Measurements from ENCODE around the gene ZKSCAN5. TPM values are rescaled to one million over a fixed set of nuclear protein-coding genes. Genes with fewer than 3 reads are reported as not detected.
"Not testable (repeated sequence)": the region's sequence is repeated elsewhere in the genome, so short reads cannot be mapped to it uniquely, and the experiment has no call there.

The ZKSCAN5 gene
- total RNA-seq, 1 donor from 2014 or later = 6.7 TPM

- no peak for ATAC-seq
- DNase-seq (ENCODE audit: missing footprints) = no peak
- intact Hi-C loops (cut with DNase I) = no loop called here
Observed at GRCh38 chr7:99490878-99491277, 13.6 kb upstream of the ZKSCAN5 start.

GRCh38 chr7:99493823-99494222, 10.6 kb upstream of the ZKSCAN5 start:
- DNase-seq (ENCODE audit: missing footprints) = no peak
- no peak for ATAC-seq
- intact Hi-C loops (cut with DNase I) = no loop called here

- no peak for ATAC-seq
- intact Hi-C loops (cut with DNase I) = no loop called here
- DNase-seq (ENCODE audit: missing footprints) = no peak
Observed at GRCh38 chr7:99497766-99498545, 6.5 kb upstream of the ZKSCAN5 start.

DNA sequence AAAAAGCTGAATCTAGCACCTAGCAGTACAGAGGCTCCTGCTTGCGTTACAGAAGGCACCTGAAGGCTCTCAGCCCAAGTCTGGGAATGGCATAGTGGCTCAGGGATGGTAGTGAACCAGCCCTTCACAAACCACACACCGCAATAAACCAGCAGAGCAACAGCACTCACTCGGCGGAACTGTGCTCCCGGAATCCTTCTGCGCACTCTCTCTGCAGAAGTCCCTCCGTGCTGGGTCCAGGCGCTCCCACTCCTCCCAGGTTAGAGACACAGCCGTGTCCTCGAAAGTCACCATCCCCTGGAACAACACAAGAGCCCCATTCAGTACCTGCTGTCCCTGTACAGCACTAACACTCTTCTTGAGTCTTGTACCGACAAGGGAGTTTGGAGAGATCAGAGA, 5.9 kb upstream of the ZKSCAN5 start:
- no peak for ATAC-seq
- intact Hi-C loops (cut with DNase I) = no loop called here
- DNase-seq (ENCODE audit: missing footprints) = no peak

- DNase-seq (ENCODE audit: missing footprints) (no peak), ATAC-seq (no peak)
- intact Hi-C loops (cut with DNase I) = no loop called here
Observed at GRCh38 chr7:99499371-99499720, 5.1 kb upstream of the ZKSCAN5 start.

DNA sequence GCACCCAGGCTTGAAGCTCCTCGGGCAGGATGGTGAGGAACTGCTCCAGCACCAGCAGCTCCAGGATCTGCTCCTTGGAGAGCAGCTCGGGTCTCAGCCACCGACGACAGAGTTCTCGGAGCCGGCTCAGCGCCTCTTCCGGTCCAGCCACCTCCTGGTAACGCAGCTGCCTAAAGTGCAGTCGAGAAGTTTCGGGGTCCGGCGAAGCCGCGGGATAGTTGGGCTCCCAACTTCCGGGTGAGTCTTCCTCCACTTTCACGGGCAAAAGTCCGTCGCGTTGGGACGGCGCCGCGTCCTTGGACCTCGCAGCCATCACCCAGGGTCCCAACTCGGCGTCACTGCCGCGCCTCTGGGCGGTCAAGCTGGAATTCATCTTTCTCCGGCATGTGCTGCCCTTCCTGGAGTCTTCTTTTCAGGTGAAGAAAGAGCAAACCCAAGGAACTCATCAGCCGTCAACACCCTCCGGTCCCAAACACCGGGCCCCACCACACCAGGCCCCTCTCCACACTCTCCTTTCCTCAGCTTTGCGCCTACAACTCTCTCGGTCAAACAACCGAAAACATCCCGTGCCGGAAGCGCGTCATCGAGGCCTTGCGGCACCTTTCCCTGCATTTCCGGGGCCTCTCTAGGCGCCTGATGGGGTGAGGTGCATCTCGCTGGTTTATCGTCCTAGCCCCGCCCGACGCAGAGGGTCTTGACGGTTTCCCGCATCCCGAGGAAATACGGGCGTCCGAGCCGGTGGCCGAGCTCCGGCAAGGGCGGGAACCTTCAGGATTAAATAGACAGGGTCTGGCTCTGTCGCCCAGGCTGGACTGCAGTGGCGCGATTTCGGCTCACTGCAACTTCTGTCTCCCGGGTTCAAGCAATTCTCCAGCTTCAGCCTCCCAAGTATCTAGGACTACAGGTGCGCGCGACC, 4.5 kb upstream of the ZKSCAN5 start, which contains the start of gene ZNF394:
ZNF394 (minus strand) TSS at position 561 of the 916 bp plus-strand sequence; CDS start at position 373, 188 bp downstream.
- intact Hi-C loops (cut with DNase I) = loop anchor here (5.0 kb wide), 1 partner anchor 52 kb away; the partner anchor contains the start of gene FAM200A
- ATAC-seq = peak; percentile 58
- DNase-seq (ENCODE audit: missing footprints) = peak; percentile 97

GRCh38 chr7:99500637-99501009, 3.8 kb upstream of the ZKSCAN5 start:
- ATAC-seq = no peak
- intact Hi-C loops (cut with DNase I) = loop anchor here (5.0 kb wide), 1 partner anchor 52 kb away; the partner anchor contains the start of gene FAM200A

DNA sequence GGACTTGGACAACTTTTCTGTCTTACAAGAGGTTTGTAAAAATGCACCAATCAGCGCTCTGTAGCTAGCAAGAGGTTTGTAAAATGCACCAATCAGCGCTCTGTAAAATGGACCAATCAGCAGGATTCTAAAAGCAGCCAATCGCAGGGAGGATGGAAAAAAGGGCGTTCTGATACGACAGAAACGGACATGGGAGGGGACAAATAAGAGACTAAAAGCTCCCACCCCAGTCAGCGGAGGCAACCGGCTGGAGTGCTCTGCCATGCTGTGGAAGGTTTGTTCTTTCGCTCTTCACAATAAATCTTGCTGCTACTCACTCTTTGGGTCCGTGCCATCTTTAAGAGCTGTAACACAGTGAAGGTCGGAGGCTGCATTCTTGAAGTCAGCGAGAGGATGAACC, 3.2 kb upstream of the ZKSCAN5 start:
- ATAC-seq; DNase-seq (ENCODE audit: missing footprints): not testable (repeated sequence)
- intact Hi-C loops (cut with DNase I) = loop anchor here (5.0 kb wide), 1 partner anchor 51 kb away; the partner anchor contains the start of gene FAM200A

More at GRCh38 chr7:99500637-99501009, 3.8 kb upstream of the ZKSCAN5 start:
- peak; percentile 62 for DNase-seq (ENCODE audit: missing footprints)

GRCh38 chr7:99504281-99504602, 220 bp upstream of the ZKSCAN5 start:
- ATAC-seq = no peak
- DNase-seq (ENCODE audit: missing footprints) = no peak
- intact Hi-C loops (cut with DNase I) = loop anchor here (2.0 to 5.0 kb wide), 3 partner anchors 31 to 65 kb away; partner anchors contain the start of genes CPSF4, FAM200A, PTCD1 and ZNF789

DNA sequence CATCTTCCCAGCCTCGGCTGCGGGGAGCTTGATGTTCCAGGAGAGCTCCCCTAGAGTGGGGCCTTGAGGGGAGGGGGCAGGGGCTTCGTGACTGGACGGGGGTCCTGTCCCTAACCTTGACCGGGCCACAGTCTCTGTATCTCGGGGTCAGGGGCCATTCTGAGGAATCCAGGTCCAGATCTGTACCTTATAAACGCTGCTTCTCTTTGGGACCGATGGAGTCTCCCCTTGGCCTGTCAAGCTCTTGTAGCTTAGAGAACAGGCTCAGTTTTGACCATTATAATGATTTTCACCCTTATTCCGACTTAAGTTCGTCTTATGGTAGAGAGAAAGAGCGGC, 831 bp downstream of the ZKSCAN5 start:
- intact Hi-C loops (cut with DNase I) = loop anchor here (2.0 kb wide), 2 partner anchors 32 to 66 kb away; partner anchors contain the start of genes CPSF4, PTCD1 and ZNF789

DNA sequence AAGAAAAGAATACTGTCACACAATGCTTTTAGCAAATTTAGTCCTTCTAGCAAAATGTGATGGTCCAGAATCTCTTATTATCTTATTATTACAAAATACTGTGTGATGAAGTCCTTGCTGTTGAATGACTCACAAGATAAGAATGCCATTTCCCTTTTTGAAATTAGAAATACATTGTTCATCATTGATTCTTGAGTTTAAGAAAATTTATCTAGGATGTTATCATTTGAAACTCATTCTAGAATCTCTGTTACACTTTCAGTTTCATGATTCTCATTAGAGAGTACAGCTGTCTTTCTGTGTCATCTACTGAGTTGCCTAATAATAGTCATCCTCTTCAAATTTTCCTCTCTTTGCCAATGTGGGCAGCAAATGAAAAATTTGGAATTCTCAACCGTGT, 9.6 kb downstream of the ZKSCAN5 start:
- intact Hi-C loops (cut with DNase I) = no loop called here
- no peak for ATAC-seq

More for the DNA sequence above, 831 bp downstream of the ZKSCAN5 start:
- ATAC-seq = no peak
- no peak for DNase-seq (ENCODE audit: missing footprints)

GRCh38 chr7:99521399-99521798, 16.9 kb downstream of the ZKSCAN5 start:
- ATAC-seq (no peak), DNase-seq (ENCODE audit: missing footprints) (no peak)
- intact Hi-C loops (cut with DNase I) = no loop called here

More for the DNA sequence above, 9.6 kb downstream of the ZKSCAN5 start:
- DNase-seq (ENCODE audit: missing footprints) = no peak

DNA sequence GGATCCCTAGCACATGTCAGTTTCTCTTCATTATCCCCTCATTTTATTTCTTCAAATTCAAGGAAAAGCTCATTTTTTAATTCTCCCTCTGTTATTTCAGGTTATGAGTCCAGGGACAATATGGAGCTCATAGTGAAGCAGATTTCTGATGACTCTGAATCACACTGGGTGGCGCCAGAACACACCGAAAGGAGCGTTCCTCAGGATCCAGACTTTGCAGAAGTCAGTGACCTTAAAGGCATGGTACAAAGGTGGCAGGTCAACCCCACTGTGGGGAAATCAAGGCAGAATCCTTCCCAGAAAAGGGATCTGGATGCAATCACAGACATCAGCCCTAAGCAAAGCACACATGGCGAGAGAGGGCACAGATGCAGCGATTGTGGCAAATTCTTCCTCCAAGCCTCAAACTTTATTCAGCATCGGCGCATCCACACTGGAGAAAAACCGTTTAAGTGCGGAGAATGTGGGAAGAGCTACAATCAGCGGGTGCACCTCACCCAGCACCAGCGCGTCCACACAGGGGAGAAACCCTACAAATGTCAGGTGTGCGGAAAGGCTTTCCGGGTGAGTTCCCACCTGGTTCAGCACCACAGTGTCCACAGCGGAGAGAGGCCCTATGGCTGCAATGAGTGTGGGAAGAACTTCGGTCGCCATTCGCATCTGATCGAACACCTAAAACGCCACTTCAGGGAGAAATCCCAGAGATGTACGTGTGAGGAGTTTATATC, 21.4 kb downstream of the ZKSCAN5 start:
- ATAC-seq = no peak
- no peak for DNase-seq (ENCODE audit: missing footprints)
- intact Hi-C loops (cut with DNase I) = no loop called here

DNA sequence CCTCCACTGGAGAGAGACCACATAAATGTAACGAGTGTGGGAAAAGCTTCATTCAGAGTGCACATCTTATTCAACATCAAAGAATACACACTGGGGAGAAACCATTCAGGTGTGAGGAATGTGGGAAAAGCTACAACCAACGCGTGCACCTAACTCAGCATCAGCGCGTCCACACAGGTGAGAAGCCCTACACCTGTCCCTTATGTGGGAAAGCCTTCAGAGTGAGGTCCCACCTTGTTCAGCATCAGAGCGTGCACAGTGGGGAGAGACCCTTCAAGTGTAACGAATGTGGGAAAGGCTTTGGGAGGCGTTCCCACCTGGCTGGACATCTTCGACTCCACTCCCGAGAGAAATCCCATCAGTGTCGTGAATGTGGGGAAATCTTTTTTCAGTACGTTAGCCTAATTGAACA, 26.9 kb downstream of the ZKSCAN5 start:
- ATAC-seq (no peak), DNase-seq (ENCODE audit: missing footprints) (no peak)
- intact Hi-C loops (cut with DNase I) = no loop called here

GRCh38 chr7:99535667-99536066, 31.2 kb downstream of the ZKSCAN5 start:
- intact Hi-C loops (cut with DNase I) = no loop called here
- DNase-seq (ENCODE audit: missing footprints) (no peak), ATAC-seq (no peak)

DNA sequence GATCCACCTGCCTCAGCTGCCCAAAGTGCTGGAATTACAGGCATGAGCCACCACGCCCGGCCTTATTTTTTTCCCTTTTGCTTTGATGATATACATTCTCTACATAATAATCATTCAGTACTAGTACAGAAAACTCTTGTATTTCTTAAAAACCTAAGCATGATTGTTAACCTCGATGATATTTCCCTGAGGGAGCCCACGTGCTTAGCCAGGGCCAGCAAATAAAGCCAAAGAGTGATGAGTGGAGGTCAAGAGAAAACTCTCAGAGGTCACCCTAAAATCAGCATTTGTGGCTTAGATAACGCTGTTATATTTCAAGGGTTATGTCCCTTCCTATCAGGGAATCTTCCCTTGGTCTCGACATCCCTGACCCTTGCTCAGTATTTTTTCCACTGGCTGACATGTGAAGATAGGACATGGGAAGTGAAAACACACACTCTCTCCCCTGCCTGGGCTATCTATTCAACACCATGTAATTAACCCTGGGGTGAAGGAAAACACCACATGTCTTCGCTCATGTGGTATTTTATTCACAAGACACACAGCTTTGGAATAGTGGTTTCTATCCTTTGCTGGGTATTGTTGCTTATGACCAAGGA, 34.9 kb downstream of the ZKSCAN5 start:
- intact Hi-C loops (cut with DNase I) = no loop called here
- no peak for ATAC-seq
- DNase-seq (ENCODE audit: missing footprints) = no peak

DNA sequence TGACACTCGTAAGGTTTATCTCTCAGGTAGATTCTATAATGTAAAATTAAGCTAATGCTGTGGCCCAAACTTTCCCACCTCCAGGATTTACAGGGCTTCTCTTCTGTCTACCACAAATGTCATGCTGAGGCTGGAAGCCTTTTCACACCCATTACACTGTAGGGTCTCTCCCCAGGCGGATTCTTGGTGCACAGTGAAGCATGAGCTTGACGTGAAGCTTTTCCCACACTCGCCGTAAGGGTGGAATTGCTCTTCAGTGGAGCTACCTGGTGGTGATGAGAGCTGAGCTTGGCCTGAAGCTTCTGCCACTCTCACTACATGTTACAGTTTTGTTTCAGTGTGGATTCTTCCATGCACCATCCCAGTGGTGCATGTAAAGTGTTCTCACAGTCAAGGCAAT, 36.1 kb downstream of the ZKSCAN5 start:
- intact Hi-C loops (cut with DNase I) = no loop called here
- ATAC-seq (no peak), DNase-seq (ENCODE audit: missing footprints) (no peak)

DNA sequence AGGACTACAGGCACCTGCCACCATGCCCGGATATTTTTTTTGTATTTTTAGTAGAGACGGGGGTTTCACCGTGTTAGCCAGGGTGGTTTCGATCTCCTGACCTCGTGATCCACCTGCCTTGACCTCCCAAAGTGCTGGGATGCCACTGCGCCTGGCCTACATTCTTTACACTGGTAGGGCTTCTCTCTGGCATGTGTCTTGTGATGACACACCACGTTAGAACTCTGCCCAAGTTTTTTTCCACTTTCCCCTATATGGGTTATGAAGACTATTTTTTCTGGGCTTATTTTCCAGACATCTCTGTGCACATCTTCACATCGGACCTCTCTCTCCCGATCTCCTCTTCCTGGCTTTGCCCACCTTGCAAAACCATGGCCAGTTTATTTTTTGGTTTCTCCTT, 36.8 kb downstream of the ZKSCAN5 start:
- ATAC-seq = no peak
- no peak for DNase-seq (ENCODE audit: missing footprints)
- intact Hi-C loops (cut with DNase I) = no loop called here

Data from Right ventricle myocardium inferior (tissue), 1 donor.